ENCODE results near the gene ADAMTS15. TPM values are rescaled to one million over a fixed set of nuclear protein-coding genes. Genes with fewer than 3 reads are reported as not detected.

Gene ADAMTS15
- total RNA-seq, 2 experiments from 2014 or later, result not detected

GRCh38 chr11:130421697-130422096 lies 26.7 kb upstream of the ADAMTS15 start:
- Mint-ChIP-seq H3K36me3 (ENCODE audit: low read depth) (no peaks in the 10 kb centered on the region), H3K27me3 (ENCODE audit: low read depth) (peaks cover 17% of the 10 kb centered on the region), H3K4me1 (ENCODE audit: low read depth) (no peaks in the 10 kb centered on the region), H3K27ac (no peak overlapping the region), H3K4me3 (no peak overlapping the region), H3K9me3 (no peaks in the 10 kb centered on the region)
- CTCF ChIA-PET, result interaction anchor here (0.6 to 1.1 kb wide), 2 partner anchors 13 to 192 kb away, joined by 3 to 7 read pairs; no protein-coding TSS in a partner anchor
- intact Hi-C loops (cut with micrococcal nuclease), result no loop called here
- DNase-seq, result no peak

DNA sequence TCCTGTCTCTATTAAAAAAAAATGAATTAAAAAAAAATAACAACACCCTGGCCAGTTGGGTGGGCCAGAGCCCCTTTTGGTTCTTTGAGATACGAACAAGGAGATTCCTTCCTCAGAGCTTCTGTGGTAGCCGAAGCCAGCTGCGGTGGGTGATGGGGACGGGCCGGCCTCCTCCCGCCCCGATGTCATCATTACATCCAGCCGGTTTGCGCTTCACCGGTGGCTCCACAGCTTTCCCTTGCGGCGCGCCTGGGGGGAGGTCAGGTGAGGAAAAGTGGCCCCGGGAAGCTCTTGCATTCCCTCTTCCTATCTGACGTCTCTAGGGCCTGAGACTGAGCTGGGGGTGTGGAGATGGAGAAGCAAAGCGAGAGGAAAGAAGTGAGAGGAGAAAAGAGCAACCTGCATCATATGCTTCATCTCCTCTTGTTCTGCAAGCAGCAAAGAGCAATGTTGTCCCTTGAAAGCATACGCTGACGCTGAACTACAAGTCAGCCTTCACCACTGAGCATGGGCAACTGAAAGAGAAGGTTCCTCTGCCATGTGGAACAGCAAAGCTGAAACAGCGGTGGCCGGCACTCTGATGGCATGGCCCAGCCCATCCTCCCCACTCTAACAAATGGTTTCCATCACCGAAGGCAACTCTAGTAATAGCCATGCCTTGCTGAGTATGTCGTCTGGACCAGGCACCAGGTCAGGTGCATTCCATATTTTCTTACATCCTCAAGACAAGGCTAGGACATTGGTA lies 26.0 kb upstream of the ADAMTS15 start:
- Mint-ChIP-seq H3K4me3 (no peak overlapping the region), H3K27me3 (ENCODE audit: low read depth) (peaks cover 24% of the 10 kb centered on the region), H3K36me3 (ENCODE audit: low read depth) (no peaks in the 10 kb centered on the region), H3K4me1 (ENCODE audit: low read depth) (no peaks in the 10 kb centered on the region), H3K9me3 (no peaks in the 10 kb centered on the region), H3K27ac (no peak overlapping the region)
- no peak for DNase-seq
- intact Hi-C loops (cut with micrococcal nuclease), result no loop called here
- CTCF ChIA-PET, result no interaction called here

- CTCF ChIA-PET, result interaction anchor here (0.6 kb wide), 1 partner anchor 128 kb away, joined by 3 read pairs; no protein-coding TSS in a partner anchor
- intact Hi-C loops (cut with micrococcal nuclease), result no loop called here
- no peak overlapping the region for H3K4me3 Mint-ChIP-seq
- no peaks in the 10 kb centered on the region for H3K9me3 Mint-ChIP-seq
- H3K27me3 Mint-ChIP-seq (ENCODE audit: low read depth), result peaks cover 27% of the 10 kb centered on the region
- peaks cover 2% of the 10 kb centered on the region for H3K4me1 Mint-ChIP-seq (ENCODE audit: low read depth)
- no peak overlapping the region for H3K27ac Mint-ChIP-seq
- H3K36me3 Mint-ChIP-seq (ENCODE audit: low read depth), result no peaks in the 10 kb centered on the region
- no peak for DNase-seq
Observed at GRCh38 chr11:130423541-130424142, 24.8 kb upstream of the ADAMTS15 start.

GRCh38 chr11:130424613-130425140 lies 23.8 kb upstream of the ADAMTS15 start:
- CTCF ChIA-PET, result interaction anchor here (1.7 kb wide), 1 partner anchor 212 kb away, joined by 7 read pairs; no protein-coding TSS in a partner anchor
- Mint-ChIP-seq H3K4me3 (no peak overlapping the region), H3K9me3 (no peaks in the 10 kb centered on the region), H3K4me1 (ENCODE audit: low read depth) (peaks cover 6% of the 10 kb centered on the region), H3K36me3 (ENCODE audit: low read depth) (no peaks in the 10 kb centered on the region), H3K27ac (no peak overlapping the region), H3K27me3 (ENCODE audit: low read depth) (peaks cover 38% of the 10 kb centered on the region)
- DNase-seq, result no peak
- intact Hi-C loops (cut with micrococcal nuclease), result no loop called here

- H3K4me3 Mint-ChIP-seq, result no peak overlapping the region
- no peaks in the 10 kb centered on the region for H3K9me3 Mint-ChIP-seq
- CTCF ChIA-PET, result interaction anchor here (1.7 kb wide), 1 partner anchor 212 kb away, joined by 7 read pairs; no protein-coding TSS in a partner anchor
- H3K36me3 Mint-ChIP-seq (ENCODE audit: low read depth), result no peaks in the 10 kb centered on the region
- no peak for DNase-seq
- peaks cover 42% of the 10 kb centered on the region for H3K27me3 Mint-ChIP-seq (ENCODE audit: low read depth)
- H3K27ac Mint-ChIP-seq, result no peak overlapping the region
- intact Hi-C loops (cut with micrococcal nuclease), result no loop called here
- H3K4me1 Mint-ChIP-seq (ENCODE audit: low read depth), result peaks cover 6% of the 10 kb centered on the region
Observed at GRCh38 chr11:130425156-130425555, 23.3 kb upstream of the ADAMTS15 start.

DNA sequence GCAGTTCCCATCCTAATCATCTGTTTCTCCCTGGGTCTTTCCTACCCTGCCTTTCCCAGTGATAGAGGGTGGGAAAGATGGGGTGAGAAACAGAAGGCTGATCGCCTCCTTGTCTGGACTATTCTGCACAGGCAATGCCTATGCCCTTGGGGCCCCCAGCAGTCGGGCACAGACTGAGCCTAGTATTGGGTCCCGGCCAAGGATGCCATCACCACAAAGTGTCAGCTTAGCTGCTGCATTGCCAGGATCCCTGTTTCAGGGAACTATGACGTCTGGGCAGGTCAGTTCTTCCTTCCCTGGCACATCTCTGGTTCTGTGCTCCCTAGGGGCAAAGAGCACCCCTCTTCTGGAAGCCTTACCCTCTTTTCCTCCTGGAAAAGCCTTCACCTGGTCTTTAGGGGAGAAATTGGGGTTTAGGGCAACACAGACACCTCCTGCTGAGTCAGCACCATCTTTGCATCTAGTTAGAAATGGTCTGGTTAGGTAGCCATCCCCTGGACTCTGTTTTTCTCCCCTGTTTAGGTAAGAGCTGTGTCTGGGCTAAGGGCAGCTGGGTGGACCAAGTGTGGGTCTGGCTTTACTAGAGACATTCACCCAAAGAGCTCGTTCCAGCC lies 22.1 kb upstream of the ADAMTS15 start:
- intact Hi-C loops (cut with micrococcal nuclease), result no loop called here
- H3K27me3 Mint-ChIP-seq (ENCODE audit: low read depth), result peaks cover 48% of the 10 kb centered on the region
- H3K9me3 Mint-ChIP-seq, result no peaks in the 10 kb centered on the region
- no peak overlapping the region for H3K27ac Mint-ChIP-seq
- no peak overlapping the region for H3K4me3 Mint-ChIP-seq
- CTCF ChIA-PET, result interaction anchor here (0.6 to 2.0 kb wide), 4 partner anchors 9 to 437 kb away, joined by 3 to 8 read pairs (median 6); no protein-coding TSS in a partner anchor
- no peak for DNase-seq
- H3K36me3 Mint-ChIP-seq (ENCODE audit: low read depth), result no peaks in the 10 kb centered on the region
- H3K4me1 Mint-ChIP-seq (ENCODE audit: low read depth), result peaks cover 6% of the 10 kb centered on the region

GRCh38 chr11:130426837-130427341 lies 21.6 kb upstream of the ADAMTS15 start:
- CTCF ChIA-PET, result interaction anchor here (0.6 to 2.0 kb wide), 3 partner anchors 8 to 436 kb away, joined by 3 to 8 read pairs (median 4); no protein-coding TSS in a partner anchor
- H3K27me3 Mint-ChIP-seq (ENCODE audit: low read depth), result peaks cover 48% of the 10 kb centered on the region
- intact Hi-C loops (cut with micrococcal nuclease), result no loop called here
- no peak for DNase-seq
- H3K4me1 Mint-ChIP-seq (ENCODE audit: low read depth), result peaks cover 6% of the 10 kb centered on the region
- no peaks in the 10 kb centered on the region for H3K36me3 Mint-ChIP-seq (ENCODE audit: low read depth)
- H3K27ac Mint-ChIP-seq, result no peak overlapping the region
- no peaks in the 10 kb centered on the region for H3K9me3 Mint-ChIP-seq
- no peak overlapping the region for H3K4me3 Mint-ChIP-seq

- no peaks in the 10 kb centered on the region for H3K36me3 Mint-ChIP-seq (ENCODE audit: low read depth)
- H3K9me3 Mint-ChIP-seq, result no peaks in the 10 kb centered on the region
- DNase-seq, result no peak
- no peak overlapping the region for H3K27ac Mint-ChIP-seq
- CTCF ChIA-PET, result interaction anchor here (2.0 kb wide), 1 partner anchor 435 kb away, joined by 8 read pairs; no protein-coding TSS in a partner anchor
- peaks cover 6% of the 10 kb centered on the region for H3K4me1 Mint-ChIP-seq (ENCODE audit: low read depth)
- H3K4me3 Mint-ChIP-seq, result no peak overlapping the region
- intact Hi-C loops (cut with micrococcal nuclease), result no loop called here
- H3K27me3 Mint-ChIP-seq (ENCODE audit: low read depth), result peaks cover 48% of the 10 kb centered on the region
Observed at GRCh38 chr11:130427581-130428315, 20.7 kb upstream of the ADAMTS15 start.

- Mint-ChIP-seq H3K9me3 (no peaks in the 10 kb centered on the region), H3K27me3 (ENCODE audit: low read depth) (peaks cover 45% of the 10 kb centered on the region), H3K4me1 (ENCODE audit: low read depth) (peaks cover 6% of the 10 kb centered on the region), H3K27ac (no peak within 1 kb of the TSS), H3K36me3 (ENCODE audit: low read depth) (no peaks in the 10 kb centered on the region), H3K4me3 (peak within 1 kb of the TSS; percentile 42)
- intact Hi-C loops (cut with micrococcal nuclease), result no loop called here
- no peak for DNase-seq
- CTCF ChIA-PET, result interaction anchor here (0.5 to 7.3 kb wide), 2 partner anchors 234 to 432 kb away, joined by 3 to 216 read pairs; no protein-coding TSS in a partner anchor
Observed at GRCh38 chr11:130428316-130429119, 19.9 kb upstream of the ADAMTS15 start, which contains the start of gene ADAMTS8. Gene ADAMTS8 (minus strand): TSS chr11:130428609. CDS start chr11:130428286, 323 bp downstream.

DNA sequence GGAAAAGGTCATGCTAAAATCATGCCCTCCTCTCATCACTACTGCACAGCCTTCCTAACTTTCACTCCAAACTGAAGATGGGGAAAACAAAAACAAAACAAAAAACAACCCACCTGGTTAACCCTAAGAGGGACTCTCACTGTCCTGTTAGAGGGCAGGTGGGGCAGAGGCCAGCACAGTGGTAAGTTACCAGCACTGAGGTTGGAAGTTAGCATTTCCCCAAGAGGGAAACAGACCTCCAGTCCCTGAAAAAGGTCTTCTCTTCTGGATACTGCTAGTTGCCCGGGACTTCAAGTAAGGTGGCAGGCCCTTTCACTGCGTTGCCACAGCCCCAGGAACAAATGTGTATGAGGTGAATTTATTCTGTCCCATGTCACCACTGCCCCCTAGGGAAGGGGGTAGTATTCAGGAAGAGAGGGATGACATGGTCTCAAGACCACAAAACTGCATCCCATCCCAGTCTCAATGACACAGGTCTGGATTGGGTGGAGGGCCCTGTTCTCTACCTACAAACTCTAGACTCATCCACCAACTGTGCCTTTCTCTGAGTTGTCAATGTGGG lies 19.2 kb upstream of the ADAMTS15 start:
- H3K9me3 Mint-ChIP-seq, result no peaks in the 10 kb centered on the region
- H3K36me3 Mint-ChIP-seq (ENCODE audit: low read depth), result no peaks in the 10 kb centered on the region
- H3K27me3 Mint-ChIP-seq (ENCODE audit: low read depth), result peaks cover 45% of the 10 kb centered on the region
- intact Hi-C loops (cut with micrococcal nuclease), result no loop called here
- no peak overlapping the region for H3K4me3 Mint-ChIP-seq
- H3K4me1 Mint-ChIP-seq (ENCODE audit: low read depth), result peaks cover 6% of the 10 kb centered on the region
- H3K27ac Mint-ChIP-seq, result no peak overlapping the region
- no peak for DNase-seq
- CTCF ChIA-PET, result interaction anchor here (0.5 to 7.3 kb wide), 2 partner anchors 234 to 432 kb away, joined by 3 to 216 read pairs; no protein-coding TSS in a partner anchor

All from activated naive CD4-positive, alpha-beta T cell treated with anti-CD3 and anti-CD28 coated beads for 36 hours (primary cell).